ENCODE results near the gene C1QB. TPM values are rescaled to one million over a fixed set of nuclear protein-coding genes. Genes with fewer than 3 reads are reported as not detected.
A peak's percentile ranks its signal among the peaks of the same experiment; 100 is the strongest.

Gene C1QB
- total and polyA plus RNA-seq, 9 of the 15 experiments (the other 6 are each of a cell fraction or from before 2014, with no cell fraction given): 0.55 TPM; not detected in 8

DNA sequence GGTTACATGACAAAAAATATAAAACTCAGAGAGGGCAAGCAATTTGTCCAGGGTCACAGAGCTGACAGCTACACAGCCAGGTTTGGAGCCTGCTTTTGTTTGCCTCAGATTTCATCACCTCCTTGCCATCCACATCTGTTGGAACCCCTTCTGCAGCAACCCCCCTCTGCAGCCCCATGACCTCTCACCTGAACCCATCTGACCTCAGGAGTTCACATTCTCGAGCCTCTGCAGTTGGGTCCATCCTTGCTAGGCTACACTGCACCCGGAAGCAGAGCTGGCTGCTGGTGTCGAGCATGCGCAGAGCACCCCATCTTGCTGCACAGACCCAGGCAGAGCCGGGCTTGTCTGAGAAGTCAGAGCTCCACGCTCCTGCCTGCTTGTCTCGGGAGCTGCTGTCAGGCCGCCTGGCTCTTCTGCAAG lies 10.0 kb downstream of the C1QB start (continued):
- TF ChIP-seq, protein P1, sequence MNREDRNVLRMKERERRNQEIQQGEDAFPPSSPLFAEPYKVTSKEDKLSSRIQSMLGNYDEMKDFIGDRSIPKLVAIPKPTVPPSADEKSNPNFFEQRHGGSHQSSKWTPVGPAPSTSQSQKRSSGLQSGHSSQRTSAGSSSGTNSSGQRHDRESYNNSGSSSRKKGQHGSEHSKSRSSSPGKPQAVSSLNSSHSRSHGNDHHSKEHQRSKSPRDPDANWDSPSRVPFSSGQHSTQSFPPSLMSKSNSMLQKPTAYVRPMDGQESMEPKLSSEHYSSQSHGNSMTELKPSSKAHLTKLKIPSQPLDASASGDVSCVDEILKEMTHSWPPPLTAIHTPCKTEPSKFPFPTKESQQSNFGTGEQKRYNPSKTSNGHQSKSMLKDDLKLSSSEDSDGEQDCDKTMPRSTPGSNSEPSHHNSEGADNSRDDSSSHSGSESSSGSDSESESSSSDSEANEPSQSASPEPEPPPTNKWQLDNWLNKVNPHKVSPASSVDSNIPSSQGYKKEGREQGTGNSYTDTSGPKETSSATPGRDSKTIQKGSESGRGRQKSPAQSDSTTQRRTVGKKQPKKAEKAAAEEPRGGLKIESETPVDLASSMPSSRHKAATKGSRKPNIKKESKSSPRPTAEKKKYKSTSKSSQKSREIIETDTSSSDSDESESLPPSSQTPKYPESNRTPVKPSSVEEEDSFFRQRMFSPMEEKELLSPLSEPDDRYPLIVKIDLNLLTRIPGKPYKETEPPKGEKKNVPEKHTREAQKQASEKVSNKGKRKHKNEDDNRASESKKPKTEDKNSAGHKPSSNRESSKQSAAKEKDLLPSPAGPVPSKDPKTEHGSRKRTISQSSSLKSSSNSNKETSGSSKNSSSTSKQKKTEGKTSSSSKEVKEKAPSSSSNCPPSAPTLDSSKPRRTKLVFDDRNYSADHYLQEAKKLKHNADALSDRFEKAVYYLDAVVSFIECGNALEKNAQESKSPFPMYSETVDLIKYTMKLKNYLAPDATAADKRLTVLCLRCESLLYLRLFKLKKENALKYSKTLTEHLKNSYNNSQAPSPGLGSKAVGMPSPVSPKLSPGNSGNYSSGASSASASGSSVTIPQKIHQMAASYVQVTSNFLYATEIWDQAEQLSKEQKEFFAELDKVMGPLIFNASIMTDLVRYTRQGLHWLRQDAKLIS (CRISPR knock-in tag; IDR thresholded peaks at IDR 0.05): no peak
- TF ChIP-seq NRF1 (conservative IDR thresholded peaks at IDR 0.05 in 1 of 2, IDR thresholded peaks at IDR 0.05 in 1 of 2): peak; percentile 92 to 94
- TF ChIP-seq, protein P2, sequence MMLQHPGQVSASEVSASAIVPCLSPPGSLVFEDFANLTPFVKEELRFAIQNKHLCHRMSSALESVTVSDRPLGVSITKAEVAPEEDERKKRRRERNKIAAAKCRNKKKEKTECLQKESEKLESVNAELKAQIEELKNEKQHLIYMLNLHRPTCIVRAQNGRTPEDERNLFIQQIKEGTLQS (IDR thresholded peaks at IDR 0.05): peak; percentile 24; the same call in 1 of the 2 replicates
- TF ChIP-seq, protein P2 (CRISPR knock-in tag; conservative IDR thresholded peaks at IDR 0.05): no peak
- TF ChIP-seq, protein P3, sequence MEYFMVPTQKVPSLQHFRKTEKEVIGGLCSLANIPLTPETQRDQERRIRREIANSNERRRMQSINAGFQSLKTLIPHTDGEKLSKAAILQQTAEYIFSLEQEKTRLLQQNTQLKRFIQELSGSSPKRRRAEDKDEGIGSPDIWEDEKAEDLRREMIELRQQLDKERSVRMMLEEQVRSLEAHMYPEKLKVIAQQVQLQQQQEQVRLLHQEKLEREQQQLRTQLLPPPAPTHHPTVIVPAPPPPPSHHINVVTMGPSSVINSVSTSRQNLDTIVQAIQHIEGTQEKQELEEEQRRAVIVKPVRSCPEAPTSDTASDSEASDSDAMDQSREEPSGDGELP (CRISPR knock-in tag; IDR thresholded peaks at IDR 0.05; ENCODE audit: borderline replicate concordance): no peak
- no peak for TF ChIP-seq SMARCB1 (IDR thresholded peaks at IDR 0.05; ENCODE audit: insufficient read length, low read depth)
- TF ChIP-seq BCOR (IDR thresholded peaks at IDR 0.05): peak; percentile 52; the same call in 1 of the 2 replicates
- TF ChIP-seq, protein P4, sequence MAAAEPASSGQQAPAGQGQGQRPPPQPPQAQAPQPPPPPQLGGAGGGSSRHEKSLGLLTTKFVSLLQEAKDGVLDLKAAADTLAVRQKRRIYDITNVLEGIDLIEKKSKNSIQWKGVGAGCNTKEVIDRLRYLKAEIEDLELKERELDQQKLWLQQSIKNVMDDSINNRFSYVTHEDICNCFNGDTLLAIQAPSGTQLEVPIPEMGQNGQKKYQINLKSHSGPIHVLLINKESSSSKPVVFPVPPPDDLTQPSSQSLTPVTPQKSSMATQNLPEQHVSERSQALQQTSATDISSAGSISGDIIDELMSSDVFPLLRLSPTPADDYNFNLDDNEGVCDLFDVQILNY (CRISPR knock-in tag; IDR thresholded peaks at IDR 0.05): no peak
- peak in 1 of 2 experiments; percentile 38; a peak in 2 of 4 replicates for TF ChIP-seq TRIM24 (IDR thresholded peaks at IDR 0.05)
- TF ChIP-seq ZFP1 (CRISPR knock-in tag; IDR thresholded peaks at IDR 0.05): no peak
- TF ChIP-seq GTF2A2 (tag; IDR thresholded peaks at IDR 0.05): no peak
- peak; percentile 44; the same call in 1 of the 2 replicates for TF ChIP-seq CEBPG (CRISPR knock-in tag; IDR thresholded peaks at IDR 0.05)
- peak in 1 of 2 experiments; percentile 50; a peak in 1 of 4 replicates for TF ChIP-seq CEBPG (tag; conservative IDR thresholded peaks at IDR 0.05 in 1 of 2, IDR thresholded peaks at IDR 0.05 in 1 of 2)
- peak; percentile 31; the same call in 1 of the 2 replicates for TF ChIP-seq ELF1 (tag; IDR thresholded peaks at IDR 0.05)
- TF ChIP-seq KAT8 (IDR thresholded peaks at IDR 0.05; ENCODE audit: low read depth): no peak
- TF ChIP-seq HOXB6 (CRISPR knock-in tag; IDR thresholded peaks at IDR 0.05; ENCODE audit: borderline replicate concordance): no peak
- no peak for TF ChIP-seq NR2C2 (CRISPR knock-in tag; IDR thresholded peaks at IDR 0.05)
- TF ChIP-seq NR2C2 (tag; IDR thresholded peaks at IDR 0.05): peak; percentile 60
- TF ChIP-seq SRF (CRISPR knock-in tag; IDR thresholded peaks at IDR 0.05): no peak
- peak; percentile 58 for TF ChIP-seq ZFP36 (IDR thresholded peaks at IDR 0.05; ENCODE audit: low read depth, low read length, partially characterized antibody)
- TF ChIP-seq ZNF324 (CRISPR knock-in tag; IDR thresholded peaks at IDR 0.05): no peak
- no peak for TF ChIP-seq FOXK2 (conservative IDR thresholded peaks at IDR 0.05 in 1 of 2, IDR thresholded peaks at IDR 0.05 in 1 of 2; ENCODE audit: low read depth in 2 of 2)
- TF ChIP-seq ZNF79 (CRISPR knock-in tag; IDR thresholded peaks at IDR 0.05; ENCODE audit: low read depth): no peak

All from K562 (cell line).